NCI-H82 treated with DMSO at 0.1 percent for 48 hours (cell line): ENCODE measurements around the gene NRG2.

Experiments
- DNase-seq: peaks from one replicate; lab custom pipeline; 2025; ENCODE audit not compliant: unreplicated experiment; lab: John Stamatoyannopoulos, UW

The NRG2 gene

DNA sequence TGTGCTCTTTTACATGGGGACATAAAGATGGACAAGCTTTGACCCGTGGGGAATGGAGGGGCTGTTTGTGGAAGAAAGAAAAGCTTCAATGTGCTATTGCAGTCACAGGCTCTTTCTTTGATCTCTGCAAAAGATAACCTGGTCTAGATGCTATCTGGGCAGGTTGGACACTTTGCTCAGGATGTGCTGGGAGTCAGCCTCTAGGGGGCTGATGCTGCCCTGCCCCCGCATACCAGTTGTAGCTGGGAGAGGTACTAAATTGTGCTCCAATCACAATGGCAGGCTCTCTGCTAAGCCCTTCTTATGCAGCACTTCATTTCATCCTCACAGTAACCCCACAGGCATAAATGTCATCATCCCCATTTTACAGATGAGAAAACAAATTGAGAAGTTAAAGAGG lies 180.3 kb downstream of the NRG2 start:
- DNase-seq = no peak

GRCh38 chr5:139862313-139862712 lies 180.8 kb downstream of the NRG2 start:
- no peak for DNase-seq

GRCh38 chr5:139861889-139862207 lies 181.3 kb downstream of the NRG2 start:
- no peak for DNase-seq

GRCh38 chr5:139861021-139861888 lies 181.8 kb downstream of the NRG2 start:
- DNase-seq = no peak

DNA sequence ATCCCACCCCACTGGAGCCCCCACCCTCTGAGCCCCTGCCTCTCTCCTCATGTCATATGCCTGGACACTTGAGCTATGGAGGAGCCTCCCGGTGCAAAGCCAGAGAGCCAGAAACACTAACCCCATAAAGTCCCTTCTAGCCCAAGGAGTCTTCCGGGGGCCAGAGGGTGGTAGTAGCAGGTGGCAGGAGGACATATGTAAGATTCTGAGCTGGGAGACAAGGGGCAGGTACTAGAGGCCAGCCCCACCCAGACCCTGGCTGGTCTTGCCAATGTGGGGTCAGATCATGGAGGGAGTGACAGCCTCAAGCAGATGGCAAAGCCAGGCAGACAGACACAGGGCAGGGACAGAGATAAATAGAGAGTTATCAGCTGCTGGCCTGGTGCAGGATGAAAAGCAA lies 184.1 kb downstream of the NRG2 start:
- no peak for DNase-seq

DNA sequence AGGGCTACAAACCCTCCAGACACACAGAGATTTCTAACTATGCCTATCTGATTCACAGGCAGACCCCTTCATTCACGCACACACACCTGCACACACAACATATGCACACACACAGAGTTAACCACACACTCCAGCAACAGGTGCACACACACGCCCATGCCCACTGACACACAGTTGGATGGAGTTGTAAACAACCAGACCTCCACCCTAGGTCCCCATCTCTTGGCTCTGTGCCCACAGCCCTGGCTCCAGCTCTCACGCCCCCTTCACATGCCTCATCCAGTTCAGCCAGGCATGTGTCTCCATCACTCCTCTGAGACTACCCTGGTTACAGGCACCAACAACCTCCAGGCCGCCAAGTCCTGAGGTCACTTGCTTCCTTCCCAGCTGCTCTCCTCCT lies 186.4 kb downstream of the NRG2 start:
- no peak for DNase-seq

DNA sequence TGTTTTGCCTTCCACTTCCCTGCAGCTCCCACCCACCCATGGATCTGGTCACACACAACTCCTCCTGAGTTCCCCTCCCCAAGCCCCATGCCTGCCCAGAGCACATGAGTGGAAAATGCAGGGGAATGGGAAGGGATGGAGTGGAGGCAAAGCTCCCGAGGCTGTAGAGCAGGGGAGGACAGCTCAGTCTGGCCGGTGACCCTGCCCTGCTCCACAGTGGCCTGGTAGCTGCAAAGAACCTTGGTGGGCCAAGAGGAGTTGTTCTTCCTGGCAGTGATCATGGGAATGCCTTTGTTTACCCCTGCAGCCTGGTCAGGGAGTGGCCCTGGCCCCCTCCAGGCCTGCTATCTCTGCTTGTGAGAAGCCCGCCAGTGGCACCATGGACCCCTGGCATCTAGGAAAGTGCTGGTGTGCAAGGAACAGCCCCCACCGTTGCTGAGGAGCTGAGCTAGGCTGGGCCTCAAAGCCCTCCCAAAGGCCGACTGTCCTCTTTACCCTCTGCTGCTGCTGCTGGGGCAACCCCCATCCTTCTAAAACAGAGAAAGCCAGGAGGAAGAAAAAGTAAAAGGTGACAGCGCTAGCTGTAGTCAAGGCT lies 187.1 kb downstream of the NRG2 start:
- no peak for DNase-seq

GRCh38 chr5:139855451-139855850 lies 187.6 kb downstream of the NRG2 start:
- no peak for DNase-seq

GRCh38 chr5:139854953-139855352 lies 188.1 kb downstream of the NRG2 start:
- no peak for DNase-seq

DNA sequence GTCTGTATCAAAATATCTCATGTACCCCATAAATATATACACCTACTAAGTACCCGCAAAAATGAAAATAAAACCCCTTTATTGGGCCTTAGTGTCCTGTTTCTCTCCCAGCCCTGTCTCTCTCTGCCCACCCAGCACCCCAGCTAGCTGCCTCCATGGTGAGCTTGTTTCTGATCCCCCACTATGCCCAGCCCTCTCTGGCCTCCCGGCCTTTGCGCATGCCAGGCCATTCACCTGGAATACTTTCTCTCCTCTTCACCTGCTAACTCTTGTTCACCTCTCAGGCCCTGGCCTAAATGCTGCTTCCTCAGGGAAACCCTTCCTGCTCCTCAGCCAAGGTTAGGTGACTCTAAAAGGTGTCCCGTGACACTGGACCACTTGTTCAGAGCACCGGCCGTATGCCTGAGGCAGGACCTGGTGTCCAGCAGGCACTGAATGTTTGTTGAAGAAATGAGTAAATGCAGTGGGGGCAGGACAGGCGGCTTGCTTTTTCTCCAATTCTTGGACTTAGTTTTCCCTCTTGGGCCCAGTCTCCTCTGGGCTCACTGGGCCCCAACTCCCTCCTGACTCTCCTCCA lies 189.0 kb downstream of the NRG2 start:
- DNase-seq = no peak

- no peak for DNase-seq
Observed at GRCh38 chr5:139852696-139853095, 190.4 kb downstream of the NRG2 start.

DNA sequence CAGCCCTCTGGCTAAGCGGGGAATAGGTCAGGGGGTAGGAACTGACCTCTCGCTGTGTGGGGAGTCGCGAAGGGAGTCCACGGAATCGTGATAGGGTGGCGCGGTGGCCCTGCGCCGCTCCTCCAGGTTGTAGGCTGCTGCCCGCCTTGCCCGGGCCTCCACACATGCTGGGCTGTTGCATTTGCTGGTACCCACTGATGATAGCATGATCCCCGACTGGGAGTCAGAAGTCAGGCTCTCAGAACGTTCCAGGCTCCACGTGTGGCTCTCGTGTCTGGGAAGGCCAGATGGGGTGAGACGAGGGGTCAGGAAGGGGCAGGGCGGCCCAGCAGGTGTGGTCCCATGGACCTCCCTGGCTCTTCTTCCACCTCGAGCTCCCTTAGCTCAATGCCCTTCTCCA lies 191.5 kb downstream of the NRG2 start:
- no peak for DNase-seq

- DNase-seq = no peak
Observed at GRCh38 chr5:139850423-139851016, 192.6 kb downstream of the NRG2 start.

- no peak for DNase-seq
Observed at GRCh38 chr5:139849942-139850341, 193.2 kb downstream of the NRG2 start.

- no peak for DNase-seq
Observed at GRCh38 chr5:139849501-139849900, 193.6 kb downstream of the NRG2 start.

DNA sequence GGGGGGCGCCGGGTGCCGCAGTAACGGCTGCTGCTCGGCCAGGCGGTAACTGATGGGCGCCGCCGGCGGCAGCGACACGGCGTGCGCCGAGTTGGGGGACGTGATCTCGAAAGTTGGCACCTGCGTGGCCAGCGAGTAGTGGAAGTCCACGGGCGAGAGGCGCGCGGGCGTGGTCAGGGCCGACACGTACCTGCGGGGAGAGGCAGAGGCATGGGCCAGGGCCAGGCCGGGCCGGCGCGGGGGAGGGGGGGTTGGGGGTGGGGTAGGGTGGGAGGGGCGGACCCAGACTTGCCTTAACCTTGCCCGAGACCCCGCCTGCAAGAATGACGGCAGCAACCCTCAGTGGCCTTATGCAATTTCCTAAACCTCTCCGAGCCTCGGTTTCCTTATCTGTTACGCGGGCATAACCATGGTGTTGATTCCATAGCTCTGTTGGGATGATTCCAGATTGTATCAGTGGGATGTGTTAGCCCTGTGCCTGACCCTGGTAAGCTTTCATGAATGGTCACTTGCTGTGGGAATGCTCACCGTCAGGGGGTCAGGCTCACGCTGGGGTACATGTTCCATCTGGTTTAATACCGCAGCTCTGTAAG lies 194.5 kb downstream of the NRG2 start:
- DNase-seq = no peak

DNA sequence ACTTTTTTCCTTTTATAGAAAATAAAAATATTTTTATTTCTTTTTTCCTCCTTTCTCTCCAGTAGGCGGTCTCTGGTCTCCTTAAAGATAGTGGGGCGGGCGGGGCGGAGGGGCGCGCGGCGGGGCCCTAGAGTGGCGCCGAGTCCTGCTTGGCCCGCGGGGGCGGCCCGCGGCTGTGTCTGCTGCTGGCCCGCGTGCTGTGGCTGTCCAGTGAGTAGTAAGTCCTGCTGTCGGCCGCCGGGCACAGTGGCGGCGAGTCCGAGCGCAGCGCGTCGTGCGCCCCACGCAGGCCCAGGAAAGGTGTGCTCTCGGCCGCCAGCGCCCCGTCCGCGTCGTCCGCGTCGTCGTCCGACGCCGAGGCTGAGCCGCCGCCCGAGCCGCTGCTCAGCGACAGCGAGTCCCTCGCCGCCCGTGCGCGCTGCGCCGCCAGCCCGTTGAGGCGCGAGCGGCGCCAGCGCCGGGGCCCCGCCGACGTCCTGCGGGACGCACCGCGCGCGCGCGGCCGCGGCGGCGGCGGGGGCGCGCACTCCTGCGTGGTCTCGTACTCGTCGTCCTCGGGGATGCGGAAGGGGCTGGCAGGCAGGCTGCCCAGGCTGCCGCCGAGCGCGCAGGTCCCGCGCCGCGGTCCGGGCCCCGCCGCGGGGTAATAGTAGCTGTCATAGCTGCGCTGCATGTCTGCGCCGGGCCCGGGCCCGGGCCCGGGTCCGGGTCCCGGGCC lies 195.2 kb downstream of the NRG2 start:
- DNase-seq = no peak

DNA sequence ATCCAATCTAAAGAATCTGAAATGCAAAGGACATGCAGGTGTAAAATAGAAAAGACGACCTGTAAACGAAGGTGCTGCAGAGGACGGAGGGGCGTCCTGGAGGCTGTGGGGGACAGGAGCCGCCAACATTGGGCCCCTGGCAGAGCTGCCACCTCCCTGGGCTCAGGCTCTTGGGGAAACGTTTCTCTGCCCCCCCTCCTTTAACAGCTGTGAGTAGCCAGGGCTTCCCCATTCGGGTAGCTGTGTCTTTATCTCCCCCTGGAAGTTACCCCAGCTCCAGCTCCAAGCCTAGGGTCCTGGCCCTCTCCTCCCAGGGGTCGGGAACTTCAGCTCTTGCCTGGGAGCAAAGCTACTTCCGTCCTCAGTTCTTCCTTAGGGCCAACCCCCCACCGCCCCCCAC lies 196.0 kb downstream of the NRG2 start:
- no peak for DNase-seq

DNA sequence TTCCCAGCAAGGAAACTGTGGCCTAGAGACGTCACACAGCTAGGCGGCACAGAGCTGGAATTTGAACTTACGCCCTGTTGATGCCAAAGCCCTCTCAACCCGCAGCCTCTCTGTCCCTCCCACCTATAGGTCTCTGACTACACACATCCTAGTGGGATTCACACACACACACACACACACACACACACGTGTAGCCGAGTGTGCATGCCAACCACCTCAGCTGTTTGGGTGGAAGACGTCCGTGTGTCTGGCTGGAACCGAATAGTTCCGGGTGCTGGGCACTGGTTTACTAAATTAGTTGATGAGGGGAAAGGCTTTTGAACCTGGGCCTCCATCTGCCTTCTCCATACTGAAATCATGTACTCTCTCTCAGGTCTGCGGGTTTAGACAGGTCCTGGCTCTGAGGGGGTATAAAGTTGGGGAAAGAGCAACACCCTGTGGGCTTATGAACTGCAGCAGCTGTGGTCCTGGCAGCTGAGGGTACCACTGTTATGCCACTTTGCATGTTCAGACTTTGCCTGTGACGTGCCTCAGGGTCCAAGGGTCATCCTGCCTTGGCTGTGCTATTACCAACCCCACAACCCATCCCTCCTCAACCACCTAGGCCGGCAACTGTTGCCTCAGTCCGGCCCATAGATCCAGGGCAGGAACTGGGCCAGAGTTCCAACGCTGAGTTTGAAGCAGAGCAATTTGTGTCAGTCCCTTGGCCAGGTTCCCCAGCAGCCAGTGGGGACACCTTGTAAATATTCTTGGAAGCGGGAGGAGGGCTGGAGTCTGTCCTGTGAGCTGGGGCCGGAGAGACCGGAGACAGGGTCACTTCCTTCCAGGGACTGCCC lies 197.0 kb downstream of the NRG2 start:
- DNase-seq = no peak

- peak; percentile 62 for DNase-seq
Observed at GRCh38 chr5:139844472-139845145, 198.5 kb downstream of the NRG2 start.
